ENCODE data around the gene MACROD2. TPM values are rescaled to one million over a fixed set of nuclear protein-coding genes. Genes with fewer than 3 reads are reported as not detected.

The MACROD2 gene
- total and polyA plus RNA-seq, 2 experiments from 2014 or later = 2.8 to 4.3 TPM

DNA sequence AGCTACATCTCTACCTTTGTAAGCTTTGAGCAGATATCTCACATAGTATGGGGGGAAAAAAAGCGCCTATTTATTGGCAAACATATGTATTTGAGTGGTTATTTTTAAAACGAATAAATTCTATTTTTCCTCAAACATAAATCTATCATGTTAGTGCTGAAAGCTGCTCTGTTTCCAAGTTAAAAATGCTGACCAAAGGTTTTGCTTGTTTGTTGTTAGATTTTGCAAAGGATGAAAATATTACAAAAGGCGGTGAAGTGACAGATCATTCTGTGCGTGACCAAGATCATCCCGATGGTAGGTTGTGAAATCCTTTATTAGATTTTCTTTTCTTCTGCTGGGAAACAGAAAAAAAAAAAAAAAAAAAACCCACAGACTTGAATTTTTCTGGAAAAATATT lies 1972.0 kb downstream of the MACROD2 start (continued):
- TF ChIP-seq CREB1 (CRISPR knock-in tag; IDR thresholded peaks at IDR 0.05; ENCODE audit: low read depth) (no peak), EZH2phosphoT487 (IDR thresholded peaks at IDR 0.05; ENCODE audit: unreplicated experiment) (no peak), ZNF331 (CRISPR knock-in tag; IDR thresholded peaks at IDR 0.05; ENCODE audit: low read depth) (no peak), EZH2 (IDR thresholded peaks at IDR 0.05; ENCODE audit: low read depth, unreplicated experiment) (no peak), STAT1 (IDR thresholded peaks at IDR 0.05; ENCODE audit: unreplicated experiment) (no peak), REST (IDR thresholded peaks at IDR 0.05; ENCODE audit: unreplicated experiment) (no peak), JUNB (IDR thresholded peaks at IDR 0.05; ENCODE audit: unreplicated experiment) (no peak), ZNF114 (CRISPR knock-in tag; IDR thresholded peaks at IDR 0.05) (no peak), POLR2AphosphoS5 (IDR thresholded peaks at IDR 0.05; ENCODE audit: low read depth) (no peak)
- TF ChIP-seq, protein P1, sequence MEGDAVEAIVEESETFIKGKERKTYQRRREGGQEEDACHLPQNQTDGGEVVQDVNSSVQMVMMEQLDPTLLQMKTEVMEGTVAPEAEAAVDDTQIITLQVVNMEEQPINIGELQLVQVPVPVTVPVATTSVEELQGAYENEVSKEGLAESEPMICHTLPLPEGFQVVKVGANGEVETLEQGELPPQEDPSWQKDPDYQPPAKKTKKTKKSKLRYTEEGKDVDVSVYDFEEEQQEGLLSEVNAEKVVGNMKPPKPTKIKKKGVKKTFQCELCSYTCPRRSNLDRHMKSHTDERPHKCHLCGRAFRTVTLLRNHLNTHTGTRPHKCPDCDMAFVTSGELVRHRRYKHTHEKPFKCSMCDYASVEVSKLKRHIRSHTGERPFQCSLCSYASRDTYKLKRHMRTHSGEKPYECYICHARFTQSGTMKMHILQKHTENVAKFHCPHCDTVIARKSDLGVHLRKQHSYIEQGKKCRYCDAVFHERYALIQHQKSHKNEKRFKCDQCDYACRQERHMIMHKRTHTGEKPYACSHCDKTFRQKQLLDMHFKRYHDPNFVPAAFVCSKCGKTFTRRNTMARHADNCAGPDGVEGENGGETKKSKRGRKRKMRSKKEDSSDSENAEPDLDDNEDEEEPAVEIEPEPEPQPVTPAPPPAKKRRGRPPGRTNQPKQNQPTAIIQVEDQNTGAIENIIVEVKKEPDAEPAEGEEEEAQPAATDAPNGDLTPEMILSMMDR (conservative IDR thresholded peaks at IDR 0.05; ENCODE audit: low read depth in 2 of 2) = no peak
- TF ChIP-seq, protein P2, sequence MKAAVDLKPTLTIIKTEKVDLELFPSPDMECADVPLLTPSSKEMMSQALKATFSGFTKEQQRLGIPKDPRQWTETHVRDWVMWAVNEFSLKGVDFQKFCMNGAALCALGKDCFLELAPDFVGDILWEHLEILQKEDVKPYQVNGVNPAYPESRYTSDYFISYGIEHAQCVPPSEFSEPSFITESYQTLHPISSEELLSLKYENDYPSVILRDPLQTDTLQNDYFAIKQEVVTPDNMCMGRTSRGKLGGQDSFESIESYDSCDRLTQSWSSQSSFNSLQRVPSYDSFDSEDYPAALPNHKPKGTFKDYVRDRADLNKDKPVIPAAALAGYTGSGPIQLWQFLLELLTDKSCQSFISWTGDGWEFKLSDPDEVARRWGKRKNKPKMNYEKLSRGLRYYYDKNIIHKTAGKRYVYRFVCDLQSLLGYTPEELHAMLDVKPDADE (IDR thresholded peaks at IDR 0.05) = no peak

DNA sequence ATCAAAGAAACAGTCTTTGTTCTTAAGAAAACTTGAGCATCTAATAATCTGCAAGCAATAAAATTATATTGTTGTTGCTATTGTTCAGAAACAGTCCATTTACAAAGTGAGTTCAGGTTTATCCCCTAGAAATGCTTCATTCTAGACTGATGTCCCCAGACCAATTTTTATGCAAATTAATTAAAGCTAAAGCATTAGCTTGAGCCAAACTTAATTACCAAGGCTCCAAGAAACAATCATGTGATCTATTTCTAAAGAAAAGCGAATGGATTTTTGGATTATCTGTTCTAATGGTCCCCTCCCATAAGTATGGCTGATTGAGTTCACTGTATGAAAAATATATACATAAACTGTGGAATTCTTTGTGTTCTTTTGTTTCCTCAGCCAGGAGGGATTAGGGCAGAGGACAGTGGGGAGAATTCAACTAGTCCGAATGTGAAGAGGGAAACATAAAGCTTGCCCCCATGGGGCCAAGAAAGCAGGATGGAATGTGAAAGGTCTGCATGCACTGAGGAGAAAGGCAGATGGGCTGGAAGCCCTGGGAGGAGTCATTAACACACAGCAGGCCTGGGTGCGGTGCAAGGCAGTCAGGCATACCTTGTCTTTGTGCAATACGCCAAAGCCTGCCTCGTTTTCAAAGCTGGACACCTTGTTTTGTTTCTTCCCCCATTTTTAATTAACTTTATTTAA lies 1980.9 kb downstream of the MACROD2 start:
- Mint-ChIP-seq H3K4me1 (peaks cover 47% of the 10 kb centered on the region), H3K36me3 (ENCODE audit: low read depth) (peaks cover 38% of the 10 kb centered on the region), H3K27ac (peak overlapping the region; percentile 86), H3K27me3 (ENCODE audit: insufficient read depth, low read depth, poor library complexity) (peaks cover 2% of the 10 kb centered on the region), H3K4me3 (peak overlapping the region; percentile 35; the same call in 2 of the 3 replicates), H3K9me3 (peaks cover 37% of the 10 kb centered on the region)
- Histone ChIP-seq H3K4me2 (peak overlapping the region; percentile 48), H3K4me3 (peak overlapping the region; percentile 9; the same call in 1 of the 2 replicates), H3F3A (replicated peaks; ENCODE audit: low read depth) (no peaks in the 10 kb centered on the region), H3K36me3 (ENCODE audit: insufficient read depth) (no peaks in the 10 kb centered on the region), H3K9me2 (ENCODE audit: insufficient read depth) (0 out of 2 replicates have a peak, but pooled peaks cover 3% of the 10 kb centered on the region), H3K79me2 (replicated peaks; ENCODE audit: insufficient read depth) (no peaks in the 10 kb centered on the region), H3K27me3 (ENCODE audit: insufficient read depth) (no peaks in the 10 kb centered on the region), H2AFZ (no peak overlapping the region), H3K4me1 (ENCODE audit: insufficient read depth) (peaks cover 30% of the 10 kb centered on the region), H4K20me1 (replicated peaks; ENCODE audit: insufficient read depth) (no peaks in the 10 kb centered on the region), H3K27ac (ENCODE audit: low read depth) (peak overlapping the region; percentile 86)
- DNase-seq (ENCODE audit: low spot score) (peak; percentile 85), ATAC-seq (peak; percentile 100)
- TF ChIP-seq POLR2AphosphoS5 (IDR thresholded peaks at IDR 0.05; ENCODE audit: low read depth) = no peak
- peak; percentile 56; the same call in 1 of the 2 replicates for TF ChIP-seq NANOG (IDR thresholded peaks at IDR 0.05; ENCODE audit: borderline replicate concordance)
- no peak for TF ChIP-seq ZNF331 (CRISPR knock-in tag; IDR thresholded peaks at IDR 0.05; ENCODE audit: low read depth)
- no peak for TF ChIP-seq EZH2 (IDR thresholded peaks at IDR 0.05; ENCODE audit: low read depth, unreplicated experiment)

Measured in GM23338 (cell line).